Astrocyte (in vitro differentiated cells and primary cell): ENCODE measurements around the gene RIPOR3.

Experiments used
- EZH2 ChIP-seq: IDR thresholded peaks from 2 replicates; pipeline ENCODE4 v1.6.1; 2012; ENCODE audit warnings: mild to moderate bottlenecking, low read length, inconsistent platforms; ENCODE audit not compliant: insufficient read depth
- TF ChIP-seq, protein P1 (sequence below): IDR thresholded peaks from 2 replicates; pipeline ENCODE4 v1.5.1; 2011; ENCODE audit warnings: low read depth, mild to moderate bottlenecking, inconsistent platforms, low read length, moderate library complexity; ENCODE audit not compliant: insufficient read depth

DNA sequence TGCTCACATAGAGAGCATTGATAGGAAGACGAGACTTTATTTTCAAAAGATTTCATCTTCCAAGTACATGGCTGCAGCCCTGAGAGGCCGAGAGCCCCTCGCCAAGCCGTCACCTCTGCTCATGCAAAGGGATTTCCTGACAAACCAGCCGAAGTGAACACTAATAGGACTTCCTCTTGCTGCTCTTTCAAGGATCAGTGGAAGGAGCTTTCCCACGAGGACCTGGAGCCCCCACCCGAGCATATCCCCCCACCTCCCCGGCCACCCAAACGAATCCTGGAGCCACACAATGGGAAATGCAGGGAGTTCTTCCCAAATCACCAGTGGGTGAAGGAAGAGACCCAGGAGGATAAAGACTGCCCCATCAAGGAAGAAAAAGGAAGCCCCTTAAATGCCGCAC, 111.8 kb downstream of the RIPOR3 start:
- no peak for TF ChIP-seq EZH2
- TF ChIP-seq, protein P1, sequence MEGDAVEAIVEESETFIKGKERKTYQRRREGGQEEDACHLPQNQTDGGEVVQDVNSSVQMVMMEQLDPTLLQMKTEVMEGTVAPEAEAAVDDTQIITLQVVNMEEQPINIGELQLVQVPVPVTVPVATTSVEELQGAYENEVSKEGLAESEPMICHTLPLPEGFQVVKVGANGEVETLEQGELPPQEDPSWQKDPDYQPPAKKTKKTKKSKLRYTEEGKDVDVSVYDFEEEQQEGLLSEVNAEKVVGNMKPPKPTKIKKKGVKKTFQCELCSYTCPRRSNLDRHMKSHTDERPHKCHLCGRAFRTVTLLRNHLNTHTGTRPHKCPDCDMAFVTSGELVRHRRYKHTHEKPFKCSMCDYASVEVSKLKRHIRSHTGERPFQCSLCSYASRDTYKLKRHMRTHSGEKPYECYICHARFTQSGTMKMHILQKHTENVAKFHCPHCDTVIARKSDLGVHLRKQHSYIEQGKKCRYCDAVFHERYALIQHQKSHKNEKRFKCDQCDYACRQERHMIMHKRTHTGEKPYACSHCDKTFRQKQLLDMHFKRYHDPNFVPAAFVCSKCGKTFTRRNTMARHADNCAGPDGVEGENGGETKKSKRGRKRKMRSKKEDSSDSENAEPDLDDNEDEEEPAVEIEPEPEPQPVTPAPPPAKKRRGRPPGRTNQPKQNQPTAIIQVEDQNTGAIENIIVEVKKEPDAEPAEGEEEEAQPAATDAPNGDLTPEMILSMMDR, result no peak
